ACHN (cell line): ENCODE data around the gene EVI2A.
"Not testable (repeated sequence)": the region's sequence is repeated elsewhere in the genome, so short reads cannot be mapped to it uniquely, and the experiment has no call there.

Experiments
- DNase-seq: peaks from one replicate; pipeline ENCODE4 v3.0.0-alpha.2; 2015
- in situ Hi-C: cut with HindIII; loops from 2 replicates; pipeline ENCODE4 v1.10.0; 2017; ENCODE audit warnings: low sequenced_read_pairs, low pct_ligation_motif_present, low pct_unique_long_range_greater_than_20kb

Gene EVI2A

GRCh38 chr17:31321481-31321880 lies at the start of gene EVI2A:
Gene EVI2A (minus strand): TSS chr17:31321622. CDS start chr17:31319013, 2,609 bp downstream.
- in situ Hi-C loops: no loop called here
- DNase-seq: peak; percentile 90

- in situ Hi-C loops: loop anchor here (25.0 kb wide), 1 partner anchor 107 kb away; no protein-coding TSS in a partner anchor
Measured at GRCh38 chr17:31369266-31369665, 47.8 kb upstream of the EVI2A start.

GRCh38 chr17:31366088-31366487 lies 44.7 kb upstream of the EVI2A start:
- in situ Hi-C loops: loop anchor here (25.0 kb wide), 1 partner anchor 104 kb away; no protein-coding TSS in a partner anchor

More at GRCh38 chr17:31369266-31369665, 47.8 kb upstream of the EVI2A start:
- no peak for DNase-seq

GRCh38 chr17:31364012-31364411 lies 42.6 kb upstream of the EVI2A start:
- in situ Hi-C loops: loop anchor here (25.0 kb wide), 1 partner anchor 102 kb away; no protein-coding TSS in a partner anchor
- no peak for DNase-seq

More at GRCh38 chr17:31366088-31366487, 44.7 kb upstream of the EVI2A start:
- DNase-seq: no peak

GRCh38 chr17:31357839-31358394 lies 36.5 kb upstream of the EVI2A start:
- in situ Hi-C loops: loop anchor here (25.0 kb wide), 1 partner anchor 96 kb away; no protein-coding TSS in a partner anchor
- no peak for DNase-seq

- DNase-seq: no peak
- in situ Hi-C loops: loop anchor here (25.0 kb wide), 1 partner anchor 95 kb away; no protein-coding TSS in a partner anchor
Measured at GRCh38 chr17:31357091-31357490, 35.7 kb upstream of the EVI2A start.

GRCh38 chr17:31355935-31356334 lies 34.5 kb upstream of the EVI2A start:
- in situ Hi-C loops: loop anchor here (25.0 kb wide), 1 partner anchor 94 kb away; no protein-coding TSS in a partner anchor
- no peak for DNase-seq

GRCh38 chr17:31349454-31349853 lies 28.0 kb upstream of the EVI2A start:
- in situ Hi-C loops: no loop called here
- DNase-seq: no peak

- in situ Hi-C loops, DNase-seq: not testable (repeated sequence)
Measured at GRCh38 chr17:31345191-31345747, 23.8 kb upstream of the EVI2A start.

GRCh38 chr17:31339906-31340661 lies 18.7 kb upstream of the EVI2A start:
- DNase-seq: no peak
- in situ Hi-C loops: no loop called here

- in situ Hi-C loops: no loop called here
- no peak for DNase-seq
Measured at GRCh38 chr17:31329221-31329620, 7.8 kb upstream of the EVI2A start.

- in situ Hi-C loops: no loop called here
- DNase-seq: no peak
Measured at GRCh38 chr17:31328160-31328535, 6.7 kb upstream of the EVI2A start.

GRCh38 chr17:31327534-31328159 lies 6.2 kb upstream of the EVI2A start:
- DNase-seq: peak; percentile 84
- in situ Hi-C loops: no loop called here

GRCh38 chr17:31323551-31323950 lies 2.1 kb upstream of the EVI2A start:
- DNase-seq: no peak
- in situ Hi-C loops: no loop called here

GRCh38 chr17:31321966-31322365 lies 544 bp upstream of the EVI2A start:
- no peak for DNase-seq
- in situ Hi-C loops: no loop called here

GRCh38 chr17:31320791-31321190 lies 631 bp downstream of the EVI2A start:
- no peak for DNase-seq
- in situ Hi-C loops: no loop called here

- peak; percentile 19 for DNase-seq
- in situ Hi-C loops: no loop called here
Measured at GRCh38 chr17:31320241-31320640, 1.2 kb downstream of the EVI2A start.

GRCh38 chr17:31318851-31319661 lies 2.4 kb downstream of the EVI2A start:
- in situ Hi-C loops: no loop called here
- DNase-seq: peak; percentile 23
